CD4-positive, alpha-beta memory T cell (primary cell): Measurements from ENCODE around the gene AP2A2. TPM values are rescaled to one million over a fixed set of nuclear protein-coding genes. Genes with fewer than 3 reads are reported as not detected.

Experiments used
- CTCF ChIA-PET: fragments of 350-600 bp; sonication (Branson Sonifier 250); formaldehyde crosslinking; loops from one replicate; lab custom pipeline; 2021; ENCODE audit warnings: inconsistent platforms; ENCODE audit not compliant: partially characterized antibody; lab: Charles Lee
- POLR2A ChIA-PET: fragments of 350-600 bp; sonication (Branson Sonifier 250); formaldehyde crosslinking; loops from one replicate; lab custom pipeline; 2021; ENCODE audit not compliant: partially characterized antibody; lab: Charles Lee
- DNase-seq, 5 donors: peaks; one replicate each; pipeline versions ENCODE4 v3.0.0 to v3.0.0-alpha.2; 2020 to 2022; ENCODE audit warnings: mixed read lengths in 1 of 5
- H3K27ac ChIP-seq: one replicate; pipeline ENCODE4 v1.7.0; 2013; ENCODE audit warnings: low read depth, low read length
- H3K27me3 ChIP-seq: 2 replicates; pipeline ENCODE4 v1.7.0; 2013; ENCODE audit warnings: mild to moderate bottlenecking, low read length, moderate library complexity; ENCODE audit not compliant: insufficient read depth
- H3K36me3 ChIP-seq: 2 replicates; pipeline ENCODE4 v1.7.0; 2013; ENCODE audit warnings: mild to moderate bottlenecking, low read length, moderate library complexity; ENCODE audit not compliant: insufficient read depth
- H3K4me1 ChIP-seq: 2 replicates; pipeline ENCODE4 v1.7.0; 2013; ENCODE audit warnings: mild to moderate bottlenecking, low read length, moderate library complexity; ENCODE audit not compliant: insufficient read depth
- H3K4me3 ChIP-seq, 2 donors: one replicate each; pipeline ENCODE4 v1.7.0; 2013; ENCODE audit warnings: low read length in 2 of 2, mild to moderate bottlenecking in 1 of 2
- H3K9me3 ChIP-seq, 2 donors: one replicate each; pipeline ENCODE4 v1.7.0; 2013; ENCODE audit warnings: low read length in 2 of 2, control low read depth in 1 of 2; ENCODE audit not compliant: control insufficient read depth in 1 of 2
- H3K27ac Mint-ChIP-seq, 7 donors: one replicate each; pipeline ENCODE4 v1.8.0; 2020 to 2021; ENCODE audit warnings: mixed read lengths in 7 of 7, mild to moderate bottlenecking in 6 of 7, inconsistent platforms in 3 of 7, moderate library complexity in 3 of 7
- H3K27me3 Mint-ChIP-seq, 2 donors: one replicate each; pipeline ENCODE4 v1.8.0; 2020 to 2021; ENCODE audit warnings: mixed read lengths in 2 of 2
- H3K36me3 Mint-ChIP-seq, 2 donors: one replicate each; pipeline ENCODE4 v1.8.0; 2020 to 2021; ENCODE audit warnings: mixed read lengths in 2 of 2, inconsistent platforms in 1 of 2, mild to moderate bottlenecking in 1 of 2
- H3K4me1 Mint-ChIP-seq, 4 donors: one replicate each; pipeline ENCODE4 v1.8.0; 2020 to 2021; ENCODE audit warnings: mixed read lengths in 4 of 4, mild to moderate bottlenecking in 1 of 4
- H3K4me3 Mint-ChIP-seq, 8 donors: one replicate each; pipeline ENCODE4 v1.8.0; 2020 to 2021; ENCODE audit warnings: mixed read lengths in 8 of 8, mild to moderate bottlenecking in 7 of 8, moderate library complexity in 6 of 8, inconsistent platforms in 3 of 8
- H3K9me3 Mint-ChIP-seq, 8 donors: one replicate each; pipeline ENCODE4 v1.8.0; 2020 to 2021; ENCODE audit warnings: mixed read lengths in 8 of 8, mild to moderate bottlenecking in 5 of 8, inconsistent platforms in 3 of 8, moderate library complexity in 1 of 8
- intact Hi-C: fragments of 100-400 bp; cut with micrococcal nuclease; formaldehyde crosslinking; loops from one replicate; pipeline ENCODE4 v1.15.1; 2023
- polyA plus RNA-seq, 2 donors: library from polyadenylated mRNA; unstranded; fragments of 300-500 nt; fragmentation: Illumina TruSeq; gene quantifications; one replicate each; pipeline ENCODE4 v1.2.3, GENCODE V29; 2021
- total RNA-seq, 2 experiments: library from RNA; stranded (reverse); gene quantifications; one replicate each; pipeline ENCODE4 v1.2.3, GENCODE V29; 2021

Gene AP2A2
- total and polyA plus RNA-seq, 4 experiments from 2014 or later = 5.1 to 87.4 (median 47.9) TPM

GRCh38 chr11:1030086-1030485, 104.4 kb downstream of the AP2A2 start:
- Histone ChIP-seq H3K4me1 (no peaks in the 10 kb centered on the region), H3K9me3 (no peaks in the 10 kb centered on the region), H3K4me3 (no peak overlapping the region), H3K27me3 (no peaks in the 10 kb centered on the region), H3K27ac (no peak overlapping the region), H3K36me3 (no peaks in the 10 kb centered on the region)
- H3K9me3 Mint-ChIP-seq = peaks cover 0 to 4% (median 0%) of the 10 kb centered on the region in 8 donors
- no peak overlapping the region for H3K27ac Mint-ChIP-seq
- DNase-seq = no peak
- no peaks in the 10 kb centered on the region for H3K27me3 Mint-ChIP-seq
- H3K4me1 Mint-ChIP-seq = peaks cover 0 to 7% (median 2%) of the 10 kb centered on the region in 4 donors
- intact Hi-C loops = no loop called here
- ChIA-PET POLR2A (no interaction called here), CTCF (no interaction called here)
- no peaks in the 10 kb centered on the region for H3K36me3 Mint-ChIP-seq
- H3K4me3 Mint-ChIP-seq = no peak overlapping the region

DNA sequence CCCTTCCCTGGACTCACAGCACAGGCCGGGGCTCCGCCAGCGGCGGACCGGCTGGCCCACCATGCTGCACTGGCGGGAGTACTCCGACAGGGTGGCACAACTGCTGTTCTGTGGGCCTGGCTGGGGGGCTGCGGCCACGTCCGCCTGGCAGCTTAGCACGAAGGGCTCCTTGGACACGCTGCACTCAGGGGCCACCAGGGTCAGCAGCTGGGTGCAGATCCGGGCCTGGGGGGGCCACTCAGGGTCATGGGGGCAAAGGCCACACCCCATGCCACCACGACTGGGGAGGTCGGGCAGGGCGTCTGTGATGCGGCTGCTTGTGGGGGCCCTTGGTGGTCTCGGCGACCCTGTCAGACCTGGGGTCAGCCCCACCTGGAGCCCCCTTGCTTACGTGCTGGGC, 104.9 kb downstream of the AP2A2 start:
- H3K36me3 ChIP-seq = no peaks in the 10 kb centered on the region
- no peak overlapping the region for H3K27ac Mint-ChIP-seq
- ChIA-PET CTCF (no interaction called here), POLR2A (no interaction called here)
- H3K27me3 Mint-ChIP-seq = no peaks in the 10 kb centered on the region
- H3K4me1 ChIP-seq = no peaks in the 10 kb centered on the region
- no peak for DNase-seq
- intact Hi-C loops = no loop called here
- H3K9me3 Mint-ChIP-seq = peaks cover 0 to 4% (median 0%) of the 10 kb centered on the region in 8 donors
- no peaks in the 10 kb centered on the region for H3K9me3 ChIP-seq
- no peaks in the 10 kb centered on the region for H3K36me3 Mint-ChIP-seq
- H3K4me1 Mint-ChIP-seq = peaks cover 0 to 7% (median 2%) of the 10 kb centered on the region in 4 donors
- H3K4me3 Mint-ChIP-seq = no peak overlapping the region
- H3K4me3 ChIP-seq = no peak overlapping the region
- H3K27ac ChIP-seq = no peak overlapping the region
- no peaks in the 10 kb centered on the region for H3K27me3 ChIP-seq

DNA sequence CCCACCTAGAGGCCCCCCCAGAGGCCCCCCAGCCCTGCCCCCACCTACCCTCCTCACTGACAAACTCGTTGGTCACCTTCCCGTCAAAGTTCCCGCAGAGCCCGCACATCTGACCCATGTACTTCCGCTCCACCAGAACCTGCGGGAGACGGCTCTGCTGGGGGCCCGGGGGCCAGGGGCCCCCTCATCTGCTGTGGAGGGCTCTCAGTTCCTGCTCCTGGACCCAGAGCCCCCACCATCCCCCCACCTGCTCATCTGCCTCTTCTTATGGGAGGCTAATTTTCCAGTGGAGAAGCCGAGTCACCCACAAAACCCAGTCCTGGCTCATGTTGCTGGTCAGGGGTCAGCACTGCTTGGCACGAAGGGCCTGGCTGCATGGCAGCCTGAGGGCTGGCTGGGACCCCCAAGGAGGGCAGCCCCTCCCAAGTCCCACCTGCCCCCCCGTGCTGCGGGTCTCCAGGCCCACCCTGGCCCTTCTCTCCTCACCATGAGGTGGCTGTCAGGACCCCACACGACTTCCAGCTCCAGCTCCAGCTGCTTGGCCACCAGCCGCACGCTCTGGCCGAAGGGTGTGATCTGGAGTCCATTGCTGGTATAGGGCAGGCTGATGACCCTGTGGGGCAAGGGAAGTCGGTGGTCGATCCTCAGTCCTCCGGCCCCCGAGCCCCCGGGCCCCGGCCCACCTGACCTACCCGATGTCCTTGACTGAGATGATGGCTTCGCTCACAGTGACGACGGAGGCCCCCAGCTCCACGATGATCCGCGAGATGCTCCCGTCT, 105.6 kb downstream of the AP2A2 start:
- Mint-ChIP-seq H3K27me3 (no peaks in the 10 kb centered on the region), H3K36me3 (no peaks in the 10 kb centered on the region), H3K9me3 (peaks cover 0 to 4% (median 0%) of the 10 kb centered on the region in 8 donors), H3K4me1 (peaks cover 0 to 7% (median 2%) of the 10 kb centered on the region in 4 donors), H3K4me3 (peak overlapping the region in 1 of 8 donors; percentile 48), H3K27ac (no peak overlapping the region)
- H3K27ac ChIP-seq = no peak overlapping the region
- DNase-seq = no peak
- H3K4me1 ChIP-seq = no peaks in the 10 kb centered on the region
- H3K9me3 ChIP-seq = no peaks in the 10 kb centered on the region
- H3K4me3 ChIP-seq = no peak overlapping the region
- intact Hi-C loops = no loop called here
- ChIA-PET POLR2A (no interaction called here), CTCF (no interaction called here)
- no peaks in the 10 kb centered on the region for H3K27me3 ChIP-seq
- no peaks in the 10 kb centered on the region for H3K36me3 ChIP-seq

DNA sequence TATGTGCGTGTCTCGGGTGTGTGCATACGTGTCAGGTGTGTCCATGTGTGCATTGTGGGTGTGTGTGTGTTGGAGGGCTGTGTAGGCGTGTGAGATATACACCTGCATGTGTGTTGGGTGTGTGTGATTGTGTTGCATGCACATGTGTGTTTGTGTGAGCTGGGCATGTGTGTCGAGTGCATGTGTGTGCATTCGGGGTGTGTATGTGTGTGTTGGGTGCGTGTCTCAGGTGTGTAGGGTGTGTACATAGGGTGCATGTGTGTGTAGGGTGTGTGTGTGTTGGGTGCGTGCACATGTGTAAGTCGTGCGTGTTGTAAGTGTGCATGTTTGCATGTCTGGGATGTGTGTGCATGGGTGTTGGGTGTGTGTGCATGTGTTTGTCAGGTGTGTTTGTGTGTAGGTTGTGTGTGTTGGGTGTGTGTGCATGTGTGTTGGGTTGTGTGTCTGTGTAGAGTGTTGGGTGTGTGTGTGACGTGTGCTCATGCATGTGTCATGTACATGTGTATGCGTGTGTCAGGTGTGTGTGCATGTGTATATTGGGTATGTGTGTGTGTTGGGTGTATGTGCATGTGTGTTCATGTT, 106.7 kb downstream of the AP2A2 start:
- Mint-ChIP-seq H3K27ac (peak overlapping the region in 3 of 7 donors; percentile 32 to 59 (median 48)), H3K4me1 (peaks cover 0 to 7% (median 2%) of the 10 kb centered on the region in 4 donors), H3K36me3 (no peaks in the 10 kb centered on the region), H3K4me3 (peak overlapping the region in 1 of 8 donors; percentile 40), H3K9me3 (peaks cover 0 to 4% (median 0%) of the 10 kb centered on the region in 8 donors), H3K27me3 (no peaks in the 10 kb centered on the region)
- Histone ChIP-seq H3K36me3 (no peaks in the 10 kb centered on the region), H3K4me1 (no peaks in the 10 kb centered on the region), H3K27ac (no peak overlapping the region), H3K27me3 (no peaks in the 10 kb centered on the region), H3K9me3 (no peaks in the 10 kb centered on the region), H3K4me3 (no peak overlapping the region)
- intact Hi-C loops = no loop called here
- CTCF ChIA-PET = no interaction called here
- POLR2A ChIA-PET = no interaction called here
- DNase-seq = no peak

- no peak for DNase-seq
- ChIA-PET POLR2A (no interaction called here), CTCF (no interaction called here)
- intact Hi-C loops = no loop called here
- Mint-ChIP-seq H3K27ac (no peak overlapping the region), H3K36me3 (no peaks in the 10 kb centered on the region), H3K9me3 (peaks cover 0 to 4% (median 0%) of the 10 kb centered on the region in 8 donors), H3K27me3 (no peaks in the 10 kb centered on the region), H3K4me3 (no peak overlapping the region), H3K4me1 (peaks cover 0 to 7% (median 2%) of the 10 kb centered on the region in 4 donors)
- Histone ChIP-seq H3K27ac (no peak overlapping the region), H3K36me3 (no peaks in the 10 kb centered on the region), H3K4me3 (no peak overlapping the region), H3K27me3 (no peaks in the 10 kb centered on the region), H3K4me1 (no peaks in the 10 kb centered on the region), H3K9me3 (no peaks in the 10 kb centered on the region)
Observed at GRCh38 chr11:1033016-1033798, 107.5 kb downstream of the AP2A2 start.

DNA sequence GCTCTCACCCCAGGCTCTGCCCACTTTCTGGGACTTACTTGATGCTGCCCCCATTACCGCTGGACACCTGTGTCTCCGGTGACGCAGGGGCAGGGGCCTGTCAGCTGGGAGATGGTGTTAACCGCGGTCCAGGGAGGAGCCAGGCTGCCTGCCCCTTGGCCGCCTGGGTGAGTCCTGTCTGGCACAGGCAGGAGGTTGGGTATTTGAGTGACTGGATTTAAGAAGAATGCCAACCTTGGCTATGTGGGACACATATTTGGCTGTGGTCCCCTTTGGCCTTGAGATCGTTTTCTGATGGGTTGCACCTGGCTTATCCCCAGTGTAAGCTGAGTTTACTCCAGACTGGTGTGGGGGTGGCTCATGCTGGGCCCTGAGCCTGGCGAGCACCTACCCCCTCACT, 108.3 kb downstream of the AP2A2 start:
- ChIA-PET CTCF (interaction anchor here (0.9 kb wide), 1 partner anchor 43 kb away, joined by 3 read pairs; no protein-coding TSS in a partner anchor), POLR2A (no interaction called here)
- H3K4me1 ChIP-seq = no peaks in the 10 kb centered on the region
- peak overlapping the region in 2 of 8 donors; percentile 21 to 29 for H3K4me3 Mint-ChIP-seq
- no peaks in the 10 kb centered on the region for H3K36me3 Mint-ChIP-seq
- H3K9me3 Mint-ChIP-seq = peaks cover 0 to 4% (median 0%) of the 10 kb centered on the region in 8 donors
- H3K4me3 ChIP-seq = no peak overlapping the region
- H3K27ac ChIP-seq = no peak overlapping the region
- no peaks in the 10 kb centered on the region for H3K27me3 Mint-ChIP-seq
- H3K36me3 ChIP-seq = no peaks in the 10 kb centered on the region
- no peaks in the 10 kb centered on the region for H3K9me3 ChIP-seq
- no peak overlapping the region for H3K27ac Mint-ChIP-seq
- H3K4me1 Mint-ChIP-seq = peaks cover 0 to 8% (median 0%) of the 10 kb centered on the region in 4 donors
- DNase-seq = no peak
- H3K27me3 ChIP-seq = no peaks in the 10 kb centered on the region
- intact Hi-C loops = no loop called here
